K562 (cell line): ENCODE results near the gene TBC1D17. TPM values are rescaled to one million over a fixed set of nuclear protein-coding genes. Genes with fewer than 3 reads are reported as not detected.

ENCODE experiments used
- CBFB ChIP-seq: sonication (generic); formaldehyde crosslinking; IDR thresholded peaks from 2 replicates; pipeline ENCODE4 v1.4.0; 2020; ENCODE audit warnings: mild to moderate bottlenecking, missing genetic modification reagents
- CBX5 ChIP-seq: IDR thresholded peaks from 2 replicates; pipeline ENCODE4 v1.6.1; 2014; ENCODE audit warnings: low read depth, borderline replicate concordance
- CBX8 ChIP-seq: fragments of 200-600 bp; sonication (generic); IDR thresholded peaks from 2 replicates; pipeline ENCODE4 v1.6.1; 2012; ENCODE audit warnings: borderline replicate concordance, mixed run types, low read depth, mild to moderate bottlenecking, moderate library complexity, mixed read lengths, low read length, control low read depth, inconsistent platforms; ENCODE audit not compliant: poor library complexity, severe bottlenecking; ENCODE audit errors: extremely low read depth
- CHAMP1 ChIP-seq: fragments of 450-650 bp; IDR thresholded peaks from 2 replicates; pipeline ENCODE4 v1.6.1; 2016; ENCODE audit warnings: mild to moderate bottlenecking
- CTBP1 ChIP-seq: fragments of 450-650 bp; IDR thresholded peaks from 2 replicates; pipeline ENCODE4 v1.6.1; 2016; ENCODE audit warnings: borderline replicate concordance
- FOXK2 ChIP-seq, 2 experiments: fragments of 450-650 bp; IDR thresholded peaks in 1 of 2; conservative IDR thresholded peaks in 1 of 2; 2 replicates each; pipeline ENCODE4 v1.6.1; 2016; ENCODE audit warnings: low read depth in 2 of 2, mild to moderate bottlenecking in 1 of 2
- FOXO4 ChIP-seq: fragments of 450-650 bp; formaldehyde crosslinking; IDR thresholded peaks from 2 replicates; pipeline ENCODE4 v1.4.0; 2020; ENCODE audit warnings: mild to moderate bottlenecking, moderate library complexity
- HMG20B ChIP-seq: fragments of 250-450 bp; sonication (Bioruptor Pico); IDR thresholded peaks from 2 replicates; pipeline ENCODE4 v1.5.0; 2021; ENCODE audit warnings: mild to moderate bottlenecking
- MAFF ChIP-seq: IDR thresholded peaks from 2 replicates; pipeline ENCODE4 v1.6.1; 2012; ENCODE audit warnings: low read length, improper control_type of control experiment
- MYC ChIP-seq, 2 experiments: fragments of 250-450 bp in 1 of 2; sonication (Bioruptor Pico) in 1 of 2; IDR thresholded peaks; 2 replicates each; pipeline versions ENCODE4 v1.5.1 to v1.6.1; 2012 to 2021; ENCODE audit warnings: low read depth in 2 of 2, borderline replicate concordance in 1 of 2, improper control_type of control experiment in 1 of 2, low read length in 1 of 2, mild to moderate bottlenecking in 1 of 2, moderate library complexity in 1 of 2
- NRF1 ChIP-seq, 2 experiments: fragments of 450-650 bp; IDR thresholded peaks in 1 of 2; conservative IDR thresholded peaks in 1 of 2; 2 replicates each; pipeline ENCODE4 v1.6.1; 2014; ENCODE audit warnings: mild to moderate bottlenecking in 2 of 2
- TSC22D4 ChIP-seq: fragments of 450-650 bp; IDR thresholded peaks from 2 replicates; pipeline ENCODE4 v1.6.1; 2016; ENCODE audit warnings: missing genetic modification characterization, missing biosample characterization, control low read depth
- ZFP1 ChIP-seq: fragments of 450-650 bp; formaldehyde crosslinking; IDR thresholded peaks from 2 replicates; pipeline ENCODE4 v1.4.0; 2020; ENCODE audit warnings: mild to moderate bottlenecking, mixed read lengths
- ZNF584 ChIP-seq: fragments of 200-800 bp; sonication (Bioruptor generic); IDR thresholded peaks from 2 replicates; pipeline ENCODE4 v1.6.1; 2016; ENCODE audit warnings: low read depth, mild to moderate bottlenecking, missing genetic modification characterization, missing compliant biosample characterization
- ZNF766 ChIP-seq: fragments of 200-800 bp; sonication (Bioruptor generic); conservative IDR thresholded peaks from 2 replicates; pipeline ENCODE4 v1.6.1; 2016; ENCODE audit warnings: missing genetic modification characterization, missing compliant biosample characterization
- polyA plus RNA-seq, 8 experiments: library from polyadenylated mRNA; depleted of rRNA in 4 of 8; stranded (reverse) in 5 of 8; unstranded in 3 of 8; fragments of >200 nt; fragmentation: Nextera tagmentation in 2 of 8; fragmentation: Illumina TruSeq in 1 of 8; extraction: Ambion mirVana in 2 of 8; extraction: Trizol in 1 of 8; gene quantifications; 2 replicates each; pipeline versions ENCODE4 v1.2.1 to v1.2.3, GENCODE V29; 2011 to 2014; ENCODE audit warnings: inconsistent platforms in 1 of 8, missing spikeins in 1 of 8
- total RNA-seq, 7 experiments: library from RNA; depleted of rRNA in 6 of 7; stranded (reverse); fragments of >200 nt in 6 of 7; fragmentation: Illumina TruSeq in 2 of 7; extraction: Trizol in 2 of 7; gene quantifications; 2 replicates each; pipeline versions ENCODE4 v1.2.1 to v1.2.3, GENCODE V29; 2011 to 2021; ENCODE audit warnings: low replicate concordance in 1 of 7
- TF ChIP-seq, protein P1 (sequence below): fragments of 250-450 bp; sonication (Bioruptor Pico); IDR thresholded peaks from 2 replicates; pipeline ENCODE4 v1.5.0; 2022; ENCODE audit warnings: mild to moderate bottlenecking
- TF ChIP-seq, protein P2 (sequence below), 2 experiments: fragments of 200-800 bp in 1 of 2; sonication (Bioruptor generic) in 1 of 2; sonication (generic) in 1 of 2; formaldehyde crosslinking in 1 of 2; IDR thresholded peaks in 1 of 2; conservative IDR thresholded peaks in 1 of 2; 2 replicates each; pipeline versions ENCODE4 v1.5.0 to v1.6.1; 2016 to 2020; ENCODE audit warnings: missing compliant biosample characterization in 1 of 2, missing genetic modification characterization in 1 of 2, missing genetic modification reagents in 1 of 2

The TBC1D17 gene
- total and polyA plus RNA-seq, 9 of the 15 experiments (the other 6 are each of a cell fraction or from before 2014, with no cell fraction given), result 0.42 to 16.0 (median 3.8) TPM

DNA sequence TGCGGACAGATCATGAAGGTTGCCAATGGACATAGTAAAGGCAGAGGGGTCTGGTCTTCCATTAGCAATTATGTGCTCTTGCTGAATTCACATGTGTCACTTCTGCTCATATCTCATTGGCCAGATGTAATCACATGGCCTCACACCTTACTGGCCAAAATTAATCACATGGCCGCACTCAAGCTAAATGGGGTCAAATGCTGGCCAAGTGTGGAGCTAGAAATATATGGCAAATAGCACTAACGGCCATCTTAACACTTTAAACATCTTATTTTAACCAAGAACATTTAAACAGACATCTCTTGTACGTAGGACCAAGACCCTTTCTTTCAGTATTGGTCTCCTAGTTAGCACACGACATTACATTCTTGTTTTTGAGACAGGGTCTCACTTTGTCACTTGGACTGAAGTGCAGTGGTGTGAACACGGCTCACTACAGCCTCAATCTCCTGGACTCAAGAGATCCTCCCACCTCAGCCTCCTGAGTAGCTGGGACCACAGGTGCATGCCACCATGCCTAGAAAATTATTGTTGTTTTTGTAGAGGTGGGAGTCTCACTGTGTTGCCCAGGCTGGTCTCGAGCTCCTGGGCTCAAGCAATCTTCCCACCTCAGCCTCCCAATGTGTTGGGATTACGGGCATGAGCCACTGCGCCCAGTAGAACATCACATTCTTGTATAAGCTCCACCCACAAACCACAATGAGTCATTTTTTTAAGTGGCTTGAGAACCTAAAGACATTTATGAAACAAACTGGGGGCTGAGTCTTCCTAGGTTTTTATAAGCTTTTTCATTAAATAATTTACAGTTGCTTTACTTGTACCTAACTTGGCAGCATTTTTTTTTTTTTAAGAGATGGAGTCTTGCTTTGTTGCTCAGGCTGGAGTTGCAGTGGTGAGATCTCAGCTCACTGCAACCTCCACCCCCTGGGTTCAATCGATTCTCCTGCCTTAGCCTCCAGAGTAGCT, 29.5 kb upstream of the TBC1D17 start (continued):
- no peak for TF ChIP-seq ZNF766
- TF ChIP-seq CBX8, result no peak
- peak in 1 of 2 experiments; percentile 20; a peak in 1 of 4 replicates for TF ChIP-seq NRF1 (conservative IDR thresholded peaks at IDR 0.05 in 1 of 2, IDR thresholded peaks at IDR 0.05 in 1 of 2)
- TF ChIP-seq, protein P1, sequence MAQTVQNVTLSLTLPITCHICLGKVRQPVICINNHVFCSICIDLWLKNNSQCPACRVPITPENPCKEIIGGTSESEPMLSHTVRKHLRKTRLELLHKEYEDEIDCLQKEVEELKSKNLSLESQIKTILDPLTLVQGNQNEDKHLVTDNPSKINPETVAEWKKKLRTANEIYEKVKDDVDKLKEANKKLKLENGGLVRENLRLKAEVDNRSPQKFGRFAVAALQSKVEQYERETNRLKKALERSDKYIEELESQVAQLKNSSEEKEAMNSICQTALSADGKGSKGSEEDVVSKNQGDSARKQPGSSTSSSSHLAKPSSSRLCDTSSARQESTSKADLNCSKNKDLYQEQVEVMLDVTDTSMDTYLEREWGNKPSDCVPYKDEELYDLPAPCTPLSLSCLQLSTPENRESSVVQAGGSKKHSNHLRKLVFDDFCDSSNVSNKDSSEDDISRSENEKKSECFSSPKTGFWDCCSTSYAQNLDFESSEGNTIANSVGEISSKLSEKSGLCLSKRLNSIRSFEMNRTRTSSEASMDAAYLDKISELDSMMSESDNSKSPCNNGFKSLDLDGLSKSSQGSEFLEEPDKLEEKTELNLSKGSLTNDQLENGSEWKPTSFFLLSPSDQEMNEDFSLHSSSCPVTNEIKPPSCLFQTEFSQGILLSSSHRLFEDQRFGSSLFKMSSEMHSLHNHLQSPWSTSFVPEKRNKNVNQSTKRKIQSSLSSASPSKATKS (CRISPR knock-in tag), result no peak
- no peak for TF ChIP-seq TSC22D4
- no peak for TF ChIP-seq ZFP1 (CRISPR knock-in tag)
- no peak for TF ChIP-seq CBX5
- peak; percentile 42; the same call in 1 of the 2 replicates for TF ChIP-seq CTBP1
- TF ChIP-seq FOXK2 (conservative IDR thresholded peaks at IDR 0.05 in 1 of 2, IDR thresholded peaks at IDR 0.05 in 1 of 2; ENCODE audit: low read depth in 2 of 2), result peak in 1 of 2 experiments; percentile 31; a peak in 1 of 4 replicates
- TF ChIP-seq MAFF, result no peak; the same call in 1 of the 2 replicates
- no peak for TF ChIP-seq CHAMP1
- TF ChIP-seq MYC (IDR thresholded peaks at IDR 0.05; ENCODE audit: low read depth, low read length), result no peak
- no peak for TF ChIP-seq MYC (CRISPR knock-in tag; IDR thresholded peaks at IDR 0.05; ENCODE audit: borderline replicate concordance, low read depth)
- TF ChIP-seq, protein P2, sequence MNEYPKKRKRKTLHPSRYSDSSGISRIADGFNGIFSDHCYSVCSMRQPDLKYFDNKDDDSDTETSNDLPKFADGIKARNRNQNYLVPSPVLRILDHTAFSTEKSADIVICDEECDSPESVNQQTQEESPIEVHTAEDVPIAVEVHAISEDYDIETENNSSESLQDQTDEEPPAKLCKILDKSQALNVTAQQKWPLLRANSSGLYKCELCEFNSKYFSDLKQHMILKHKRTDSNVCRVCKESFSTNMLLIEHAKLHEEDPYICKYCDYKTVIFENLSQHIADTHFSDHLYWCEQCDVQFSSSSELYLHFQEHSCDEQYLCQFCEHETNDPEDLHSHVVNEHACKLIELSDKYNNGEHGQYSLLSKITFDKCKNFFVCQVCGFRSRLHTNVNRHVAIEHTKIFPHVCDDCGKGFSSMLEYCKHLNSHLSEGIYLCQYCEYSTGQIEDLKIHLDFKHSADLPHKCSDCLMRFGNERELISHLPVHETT (CRISPR knock-in tag; conservative IDR thresholded peaks at IDR 0.05 in 1 of 2, IDR thresholded peaks at IDR 0.05 in 1 of 2), result no peak; a peak in 1 of 4 replicates
- no peak for TF ChIP-seq HMG20B (CRISPR knock-in tag)
- TF ChIP-seq ZNF584, result no peak
- TF ChIP-seq CBFB (CRISPR knock-in tag), result no peak
- TF ChIP-seq FOXO4 (CRISPR knock-in tag), result no peak
